Muscle layer of duodenum (tissue), 2 donors: ENCODE measurements around the gene DMBT1.

Experiments
- H3K27ac ChIP-seq: one replicate; pipeline ENCODE4 v1.7.0; 2013; ENCODE audit warnings: mild to moderate bottlenecking, low read length
- H3K27me3 ChIP-seq: one replicate; pipeline ENCODE4 v1.7.0; 2013; ENCODE audit warnings: low read depth, mild to moderate bottlenecking, control low read depth, low read length
- H3K36me3 ChIP-seq, 2 donors: one replicate each; pipeline ENCODE4 v1.7.0; 2013; ENCODE audit warnings: low read length in 2 of 2, control low read depth in 1 of 2, mild to moderate bottlenecking in 1 of 2; ENCODE audit not compliant: insufficient read depth in 2 of 2, control insufficient read depth in 1 of 2
- H3K4me1 ChIP-seq, 2 donors: one replicate each; pipeline ENCODE4 v1.7.0; 2013; ENCODE audit warnings: low read length in 2 of 2, mild to moderate bottlenecking in 2 of 2, control low read depth in 1 of 2, moderate library complexity in 1 of 2; ENCODE audit not compliant: insufficient read depth in 2 of 2, control insufficient read depth in 1 of 2
- H3K4me3 ChIP-seq, 2 donors: one replicate each; pipeline ENCODE4 v1.7.0; 2013; ENCODE audit warnings: low read length in 2 of 2, low read depth in 1 of 2, mild to moderate bottlenecking in 1 of 2
- H3K9me3 ChIP-seq, 2 donors: one replicate each; pipeline ENCODE4 v1.7.0; 2013; ENCODE audit warnings: low read length in 2 of 2, control low read depth in 1 of 2, mild to moderate bottlenecking in 1 of 2; ENCODE audit not compliant: control insufficient read depth in 1 of 2
- donor health status: healthy.

The DMBT1 gene

DNA sequence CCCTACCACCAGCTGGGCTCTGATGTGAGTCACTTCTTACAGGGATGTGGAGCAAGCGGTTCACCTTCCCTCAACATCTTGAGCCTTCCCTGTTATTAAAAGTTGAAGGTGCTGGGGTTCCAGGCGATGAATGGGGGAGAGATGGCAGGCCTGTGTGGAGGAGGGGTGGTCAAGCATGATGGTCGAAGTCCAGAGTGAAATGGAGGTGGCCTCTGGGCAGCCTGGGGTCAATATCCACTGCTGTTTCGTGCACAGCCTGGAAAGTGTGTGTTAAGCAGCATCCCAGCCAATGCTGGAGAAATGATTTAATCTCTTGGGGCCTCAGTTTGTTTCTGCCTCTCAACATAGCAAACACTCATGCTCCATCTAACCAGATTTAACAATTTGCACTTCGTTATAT is 33.7 kb upstream of the DMBT1 start:
- H3K27me3 ChIP-seq = no peaks in the 10 kb centered on the region
- H3K27ac ChIP-seq = no peak overlapping the region
- no peaks in the 10 kb centered on the region for H3K9me3 ChIP-seq
- no peaks in the 10 kb centered on the region for H3K4me1 ChIP-seq
- H3K36me3 ChIP-seq = no peaks in the 10 kb centered on the region
- H3K4me3 ChIP-seq = no peak overlapping the region

DNA sequence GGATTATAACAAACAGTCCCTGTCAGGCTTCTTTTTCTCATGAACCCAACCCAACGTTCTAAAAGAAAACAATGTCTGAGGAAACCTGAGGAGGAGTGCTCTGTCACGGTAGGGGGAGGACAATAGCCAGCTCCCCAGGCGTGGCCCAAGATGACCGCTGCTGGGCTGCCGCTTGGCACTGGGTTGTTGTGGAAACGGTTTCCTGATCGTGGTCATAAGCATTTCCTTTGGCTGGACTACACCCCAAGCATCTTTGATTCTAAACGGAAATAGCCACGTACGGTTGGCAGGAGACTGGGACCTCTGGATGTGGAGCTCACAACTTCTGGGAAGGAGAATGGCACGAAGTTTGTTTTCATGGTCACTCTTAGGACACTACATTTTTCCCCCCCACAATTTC is 30.4 kb upstream of the DMBT1 start:
- Histone ChIP-seq H3K27me3 (no peaks in the 10 kb centered on the region), H3K4me3 (no peak overlapping the region), H3K36me3 (no peaks in the 10 kb centered on the region), H3K9me3 (no peaks in the 10 kb centered on the region), H3K27ac (no peak overlapping the region), H3K4me1 (no peaks in the 10 kb centered on the region)

DNA sequence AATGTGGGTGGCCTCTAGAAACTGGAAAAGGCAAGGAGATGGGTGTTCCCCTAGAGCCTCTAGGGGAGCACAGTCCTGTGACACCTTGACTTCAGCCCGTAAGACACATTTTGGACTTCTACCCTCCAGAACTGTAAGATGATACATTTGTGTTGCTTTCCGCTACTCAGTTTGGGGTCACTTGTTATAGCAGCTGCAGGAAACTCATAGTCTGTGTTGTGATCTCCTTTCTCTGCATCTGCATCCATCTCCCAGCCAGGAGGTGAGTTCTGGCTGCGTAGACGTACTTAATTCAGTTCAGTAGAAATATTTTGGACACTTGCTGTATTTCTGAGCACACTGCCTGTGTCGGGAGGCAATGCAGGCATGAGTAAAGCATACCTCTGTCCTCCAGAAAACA is 29.3 kb upstream of the DMBT1 start:
- H3K4me3 ChIP-seq = no peak overlapping the region
- no peak overlapping the region for H3K27ac ChIP-seq
- no peaks in the 10 kb centered on the region for H3K9me3 ChIP-seq
- H3K27me3 ChIP-seq = no peaks in the 10 kb centered on the region
- no peaks in the 10 kb centered on the region for H3K36me3 ChIP-seq
- H3K4me1 ChIP-seq = no peaks in the 10 kb centered on the region

DNA sequence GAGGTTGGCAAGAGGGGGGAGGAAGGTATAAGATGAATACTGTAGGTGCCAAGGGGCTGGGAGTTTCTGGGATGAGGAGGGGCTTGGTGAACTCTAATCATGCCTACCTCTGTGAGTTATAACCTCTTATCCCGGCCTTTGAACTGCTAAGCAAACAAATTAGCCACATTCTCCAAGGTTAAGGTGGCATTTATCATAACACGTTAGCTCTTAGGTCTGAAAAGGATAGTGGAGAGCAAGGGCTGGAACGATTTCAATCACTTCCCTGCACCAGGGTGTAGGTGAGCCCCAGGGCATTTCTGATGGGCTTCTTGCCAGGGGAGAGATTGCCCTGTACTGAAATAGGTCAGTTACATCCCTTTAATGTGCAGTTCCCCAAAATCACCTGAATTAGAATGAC is 28.6 kb upstream of the DMBT1 start:
- no peaks in the 10 kb centered on the region for H3K9me3 ChIP-seq
- no peaks in the 10 kb centered on the region for H3K4me1 ChIP-seq
- H3K27ac ChIP-seq = no peak overlapping the region
- no peaks in the 10 kb centered on the region for H3K27me3 ChIP-seq
- no peak overlapping the region for H3K4me3 ChIP-seq
- H3K36me3 ChIP-seq = no peaks in the 10 kb centered on the region

DNA sequence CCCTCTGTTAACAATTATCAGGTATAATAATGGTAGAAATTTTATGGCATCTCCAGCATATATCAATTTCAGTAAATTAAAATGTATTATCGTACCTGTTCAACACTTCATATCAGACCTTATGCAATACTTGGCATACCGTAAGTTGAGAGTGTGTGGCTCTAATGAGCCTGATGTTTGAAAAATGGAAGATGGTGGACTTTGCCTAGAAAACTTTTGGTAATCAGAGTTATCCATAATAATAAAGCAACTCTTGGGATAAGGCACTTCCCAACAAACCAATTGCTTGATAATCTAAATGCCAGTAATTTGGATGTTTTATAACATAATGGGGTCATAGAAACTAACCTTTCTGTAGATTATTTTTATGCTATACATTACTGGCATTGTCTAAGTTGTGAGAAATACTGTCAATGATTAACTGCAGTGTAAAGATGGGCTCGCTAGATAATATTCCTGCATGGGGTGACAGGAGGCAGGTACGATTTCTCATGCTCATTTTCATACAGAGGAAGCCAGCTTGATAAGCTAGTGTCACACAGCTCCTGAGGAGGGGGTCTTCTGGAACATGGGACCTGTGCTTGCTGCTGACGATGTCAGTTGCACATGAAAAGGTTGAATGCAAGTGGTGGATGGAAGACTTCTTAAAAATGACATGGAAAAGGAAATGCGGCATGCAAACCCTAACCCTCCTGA is 27.8 kb upstream of the DMBT1 start:
- H3K36me3 ChIP-seq = no peaks in the 10 kb centered on the region
- H3K4me3 ChIP-seq = no peak overlapping the region
- H3K27ac ChIP-seq = no peak overlapping the region
- H3K9me3 ChIP-seq = peaks cover 0 to 3% of the 10 kb centered on the region in 2 donors
- no peaks in the 10 kb centered on the region for H3K4me1 ChIP-seq
- H3K27me3 ChIP-seq = no peaks in the 10 kb centered on the region

DNA sequence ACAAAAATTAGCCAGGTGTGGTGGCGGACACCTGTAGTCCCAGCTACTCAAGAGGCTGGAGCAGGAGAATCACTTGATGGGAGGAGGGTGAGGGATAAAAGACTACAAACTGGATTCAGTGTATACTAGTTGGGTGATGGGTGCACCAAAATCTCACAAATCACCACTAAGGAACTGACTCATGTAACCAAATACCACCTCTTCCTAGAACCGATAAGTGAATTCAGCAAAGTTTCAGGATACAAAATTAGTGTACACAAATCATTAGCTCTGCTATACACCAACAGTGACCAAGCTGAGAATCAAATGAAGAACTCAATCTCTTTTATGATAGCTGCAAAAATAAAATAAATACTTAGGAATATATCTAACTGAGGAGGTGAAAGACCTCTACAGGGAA is 23.0 kb upstream of the DMBT1 start:
- Histone ChIP-seq H3K4me1 (no peaks in the 10 kb centered on the region), H3K36me3 (no peaks in the 10 kb centered on the region), H3K27me3 (no peaks in the 10 kb centered on the region), H3K9me3 (peaks cover 0 to 3% of the 10 kb centered on the region in 2 donors), H3K27ac (no peak overlapping the region), H3K4me3 (no peak overlapping the region)

DNA sequence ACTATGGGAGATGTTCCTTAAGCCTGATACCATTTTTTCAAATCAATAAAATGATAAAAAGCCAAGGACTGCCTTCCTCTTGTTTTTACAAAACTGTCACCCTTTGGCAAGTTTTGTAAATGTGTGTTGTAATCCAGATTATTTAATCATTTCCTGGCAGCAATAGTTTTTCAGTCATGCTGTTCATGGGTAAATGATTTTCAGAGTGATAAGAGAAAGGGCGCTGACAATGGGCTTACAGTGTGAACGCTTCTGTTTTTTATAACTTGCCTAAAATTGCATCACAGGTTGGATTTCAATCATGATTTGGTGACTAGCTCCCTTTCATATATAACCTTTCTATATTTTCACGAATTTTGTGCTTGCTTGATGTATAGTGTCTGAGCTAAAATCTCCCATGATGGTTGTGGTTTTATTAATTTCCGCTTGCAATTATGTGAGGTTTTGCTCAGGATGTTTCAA is 19.0 kb upstream of the DMBT1 start:
- no peaks in the 10 kb centered on the region for H3K4me1 ChIP-seq
- no peaks in the 10 kb centered on the region for H3K36me3 ChIP-seq
- H3K27ac ChIP-seq = no peak overlapping the region
- peaks cover 0 to 3% of the 10 kb centered on the region in 2 donors for H3K9me3 ChIP-seq
- no peak overlapping the region for H3K4me3 ChIP-seq
- H3K27me3 ChIP-seq = no peaks in the 10 kb centered on the region

DNA sequence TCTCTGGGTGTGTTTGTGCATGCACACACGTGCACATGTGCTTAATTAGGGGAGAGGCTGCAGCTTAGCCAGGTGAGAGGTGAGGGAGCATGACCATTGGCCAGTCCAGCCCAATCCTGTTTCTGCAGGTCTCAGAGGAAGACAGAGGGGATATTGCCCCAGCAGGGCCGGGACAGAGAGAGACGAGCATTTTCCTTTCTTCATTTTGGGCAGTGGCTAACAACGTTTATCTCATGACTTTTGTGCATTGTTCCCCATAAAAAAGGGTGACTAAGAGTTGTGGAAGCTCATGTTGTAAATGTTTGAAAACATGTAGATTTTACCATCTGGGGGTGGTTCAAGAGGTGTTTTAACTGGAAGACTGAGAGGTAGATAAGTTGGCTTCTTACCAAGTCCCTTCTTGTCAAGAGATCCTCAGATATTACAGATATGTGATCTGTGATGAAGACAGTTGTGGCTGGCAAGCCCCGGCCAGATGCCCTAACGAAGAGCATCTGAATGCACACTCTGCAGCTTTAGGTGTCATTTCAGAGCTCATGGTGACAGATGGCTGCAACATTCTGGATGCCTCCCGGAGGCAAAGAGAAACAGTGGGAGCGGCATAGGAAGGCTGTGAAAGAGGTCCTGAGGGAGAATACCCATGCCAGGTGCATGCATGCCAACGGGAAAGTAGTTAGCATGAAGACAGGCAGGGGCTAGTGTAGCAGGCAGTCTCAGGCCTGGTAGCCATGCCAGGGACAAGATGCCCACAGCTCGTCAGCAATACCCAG is 16.7 kb upstream of the DMBT1 start:
- Histone ChIP-seq H3K36me3 (no peaks in the 10 kb centered on the region), H3K4me1 (no peaks in the 10 kb centered on the region), H3K27ac (no peak overlapping the region), H3K9me3 (no peaks in the 10 kb centered on the region), H3K4me3 (no peak overlapping the region), H3K27me3 (no peaks in the 10 kb centered on the region)

DNA sequence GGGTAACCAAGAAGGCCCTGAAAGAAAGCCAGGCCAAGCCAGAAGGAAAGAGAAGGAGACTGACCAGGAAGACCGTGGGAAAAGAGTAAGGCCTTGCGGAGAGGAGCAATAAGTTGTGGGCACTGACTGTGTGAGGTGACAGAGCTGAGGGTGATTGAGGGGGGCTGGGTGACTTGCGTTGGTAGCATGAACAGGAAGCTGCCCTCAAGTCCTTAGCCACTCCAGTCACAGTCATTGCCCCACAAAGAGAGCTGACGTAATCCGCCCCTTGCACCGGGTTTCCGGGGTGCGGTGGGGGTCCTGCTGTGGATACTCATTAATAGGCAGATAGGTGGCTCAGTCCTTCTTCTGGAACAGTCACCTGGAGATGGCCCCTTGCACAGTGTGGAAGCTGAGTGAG is 16.1 kb upstream of the DMBT1 start:
- Histone ChIP-seq H3K27me3 (no peaks in the 10 kb centered on the region), H3K4me3 (no peak overlapping the region), H3K27ac (no peak overlapping the region), H3K4me1 (no peaks in the 10 kb centered on the region), H3K36me3 (no peaks in the 10 kb centered on the region), H3K9me3 (no peaks in the 10 kb centered on the region)

DNA sequence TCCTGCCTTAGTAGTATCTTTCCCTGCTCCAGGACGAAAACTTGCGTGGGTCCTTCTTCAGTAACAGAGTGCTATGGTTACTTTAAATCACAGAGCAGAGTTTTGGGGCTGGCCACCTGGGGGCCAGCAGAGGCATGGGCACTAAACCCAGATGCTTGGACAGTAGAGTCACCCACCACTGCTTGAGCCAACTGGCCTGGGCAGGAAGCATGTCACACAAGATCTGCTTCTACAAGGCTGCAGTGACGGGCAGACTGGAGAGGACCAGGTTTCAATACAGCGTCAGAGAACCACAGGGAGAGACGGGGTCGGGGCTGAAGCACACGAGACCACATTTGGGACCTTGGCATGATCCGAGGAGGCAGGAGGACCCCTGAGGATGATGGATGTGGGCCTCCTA is 14.3 kb upstream of the DMBT1 start:
- Histone ChIP-seq H3K4me3 (no peak overlapping the region), H3K27me3 (no peaks in the 10 kb centered on the region), H3K9me3 (no peaks in the 10 kb centered on the region), H3K36me3 (no peaks in the 10 kb centered on the region), H3K27ac (no peak overlapping the region), H3K4me1 (no peaks in the 10 kb centered on the region)

DNA sequence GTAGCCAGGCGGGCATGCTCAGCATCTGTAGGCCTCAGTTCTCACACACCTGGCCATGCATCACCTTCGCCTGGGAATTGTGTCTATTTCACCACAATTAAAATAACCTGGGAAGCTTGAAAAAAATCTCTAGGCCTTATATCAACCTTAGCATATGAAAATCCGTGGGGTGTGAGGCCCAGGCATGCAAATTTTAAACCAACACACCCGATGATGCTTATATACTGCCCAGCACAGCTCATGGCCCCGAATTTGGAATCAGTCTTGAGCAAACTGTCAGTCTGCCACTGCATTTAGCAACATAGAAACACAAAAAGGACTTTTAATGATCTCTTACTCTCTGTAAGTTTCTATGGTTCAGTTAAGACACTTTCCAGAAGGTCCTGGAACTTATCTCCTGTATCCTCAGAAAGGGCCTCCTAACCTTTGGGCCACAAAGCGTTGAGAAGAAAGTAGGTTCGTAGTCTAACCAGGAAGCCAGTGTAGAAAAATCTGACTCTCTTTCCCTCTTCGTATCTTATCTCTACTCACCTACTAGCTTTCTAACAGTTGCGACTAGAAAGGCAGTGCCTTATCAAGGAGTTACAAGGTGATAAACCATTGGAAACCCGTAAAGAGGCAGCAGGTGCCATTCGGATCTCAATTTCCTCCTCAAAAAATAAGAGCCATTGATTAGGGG is 12.0 kb upstream of the DMBT1 start:
- Histone ChIP-seq H3K4me3 (no peak overlapping the region), H3K27ac (peak overlapping the region; percentile 11), H3K4me1 (no peaks in the 10 kb centered on the region), H3K27me3 (no peaks in the 10 kb centered on the region), H3K9me3 (no peaks in the 10 kb centered on the region), H3K36me3 (no peaks in the 10 kb centered on the region)
